ENCODE data around the gene GSAP. TPM values are rescaled to one million over a fixed set of nuclear protein-coding genes. Genes with fewer than 3 reads are reported as not detected.

GSAP gene
- total RNA-seq, 4 donors from 2014 or later: 14.3 to 25.5 (median 22.0) TPM

DNA sequence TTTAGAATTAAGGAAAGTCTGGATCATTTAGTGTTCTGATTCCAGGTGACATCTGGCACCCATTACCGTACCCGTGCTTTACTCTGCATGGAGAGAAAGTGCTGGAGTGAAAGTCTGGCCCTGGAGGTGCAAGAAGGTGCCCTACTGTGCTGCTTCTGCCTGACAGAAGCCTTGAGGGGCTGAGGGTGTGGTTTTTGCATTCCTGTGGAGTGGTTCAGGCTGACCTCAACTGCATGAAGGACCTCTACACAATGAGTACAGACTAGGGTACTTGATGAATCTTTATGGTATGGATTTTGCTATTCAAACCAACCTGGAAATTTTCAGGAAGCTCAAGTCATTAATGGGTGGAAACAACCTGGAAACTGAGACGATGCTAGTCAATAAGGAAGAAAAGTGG, 45.1 kb upstream of the GSAP start:
- H3K4me3 ChIP-seq: no peak overlapping the region
- no peak for DNase-seq (ENCODE audit: low spot score in 2 of 2)
- 63 to 78% methylated on average over 3 of the region's 3 CpGs for WGBS, 2 donors

DNA sequence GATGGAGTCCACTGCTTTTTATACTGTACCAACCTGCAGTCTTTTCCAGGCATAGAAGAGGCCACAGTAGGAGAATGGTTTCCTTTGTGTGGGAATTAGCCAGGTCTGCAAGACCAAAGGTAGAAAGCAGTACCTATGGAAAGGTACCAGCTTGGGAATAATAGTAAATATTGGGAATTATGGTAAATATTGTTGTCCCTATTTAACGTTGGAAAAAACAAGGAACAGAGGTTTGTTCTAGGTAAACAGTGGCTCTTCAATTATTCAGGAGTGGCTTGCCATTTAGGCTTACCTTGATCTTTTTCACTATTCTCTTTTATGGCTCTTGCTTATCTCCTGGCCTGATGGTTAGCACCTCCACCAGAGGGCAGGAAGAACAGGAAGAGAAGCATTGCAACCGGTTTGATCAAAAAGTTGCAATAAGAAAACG, 43.9 kb upstream of the GSAP start:
- WGBS, 2 donors: 37 to 54% methylated on average over 3 of the region's 3 CpGs
- Histone ChIP-seq H3K27me3 (no peaks in the 10 kb centered on the region), H3K4me1 (no peaks in the 10 kb centered on the region)

More for the DNA sequence above, 45.1 kb upstream of the GSAP start:
- no peak for TF ChIP-seq EP300 (IDR thresholded peaks at IDR 0.05)
- no peak for TF ChIP-seq POLR2A (IDR thresholded peaks at IDR 0.05)
- no peaks in the 10 kb centered on the region for H3K4me1 ChIP-seq
- no peak overlapping the region for H3K27ac ChIP-seq
- H3K27me3 ChIP-seq: no peaks in the 10 kb centered on the region
- H3K9me3 ChIP-seq: no peaks in the 10 kb centered on the region
- H3K36me3 ChIP-seq: no peaks in the 10 kb centered on the region

GRCh38 chr7:77459311-77459726, 43.2 kb upstream of the GSAP start:
- no peaks in the 10 kb centered on the region for H3K9me3 ChIP-seq
- no peak for TF ChIP-seq CTCF (IDR thresholded peaks at IDR 0.05)
- no peak for TF ChIP-seq POLR2A (IDR thresholded peaks at IDR 0.05)
- no peak for TF ChIP-seq EP300 (IDR thresholded peaks at IDR 0.05)
- H3K4me3 ChIP-seq: no peak overlapping the region
- H3K36me3 ChIP-seq: no peaks in the 10 kb centered on the region
- WGBS, 2 donors: 92% methylated on average over 2 of the region's 2 CpGs
- no peak for DNase-seq (ENCODE audit: low spot score in 2 of 2)
- H3K27me3 ChIP-seq: no peaks in the 10 kb centered on the region
- H3K4me1 ChIP-seq: peaks cover 0 to 4% (median 0%) of the 10 kb centered on the region in 4 donors
- no peak overlapping the region for H3K27ac ChIP-seq

More for the DNA sequence above, 43.9 kb upstream of the GSAP start:
- no peak overlapping the region for H3K4me3 ChIP-seq
- H3K36me3 ChIP-seq: no peaks in the 10 kb centered on the region
- TF ChIP-seq CTCF (IDR thresholded peaks at IDR 0.05) (no peak), EP300 (IDR thresholded peaks at IDR 0.05) (no peak), POLR2A (IDR thresholded peaks at IDR 0.05) (no peak)
- no peak overlapping the region for H3K27ac ChIP-seq
- H3K9me3 ChIP-seq: no peaks in the 10 kb centered on the region
- DNase-seq (ENCODE audit: low spot score in 2 of 2): no peak

- WGBS, 2 donors: 90 to 94% methylated on average over 3 of the region's 3 CpGs
- no peaks in the 10 kb centered on the region for H3K27me3 ChIP-seq
- no peaks in the 10 kb centered on the region for H3K36me3 ChIP-seq
- no peak overlapping the region for H3K4me3 ChIP-seq
- TF ChIP-seq POLR2A (IDR thresholded peaks at IDR 0.05) (no peak), EP300 (IDR thresholded peaks at IDR 0.05) (no peak), CTCF (IDR thresholded peaks at IDR 0.05) (no peak)
- H3K9me3 ChIP-seq: no peaks in the 10 kb centered on the region
- no peak overlapping the region for H3K27ac ChIP-seq
- H3K4me1 ChIP-seq: peaks cover 0 to 9% (median 0%) of the 10 kb centered on the region in 4 donors
- DNase-seq (ENCODE audit: low spot score in 2 of 2): no peak
These were observed 42.6 kb upstream of the GSAP start for GRCh38 chr7:77458786-77459185.

DNA sequence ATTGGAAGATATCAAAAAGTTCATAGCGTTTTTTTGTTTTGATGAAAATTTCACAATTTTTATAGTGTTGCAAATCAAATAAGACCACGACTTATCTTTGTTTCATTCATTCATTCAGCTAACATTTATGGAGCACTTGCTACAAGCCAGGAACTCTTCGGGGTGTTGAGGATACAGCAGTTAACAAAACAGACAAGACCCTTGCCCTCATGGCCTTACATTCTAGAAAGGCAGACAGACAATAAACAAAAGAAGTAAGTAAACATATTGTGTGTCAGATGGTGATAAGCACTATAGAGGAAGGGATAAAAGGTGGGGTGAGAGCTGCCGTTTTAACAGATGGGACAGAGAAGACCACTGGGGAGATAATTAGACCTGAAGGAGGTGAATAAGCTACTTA, 41.6 kb upstream of the GSAP start:
- DNase-seq (ENCODE audit: low spot score in 2 of 2): no peak
- Histone ChIP-seq H3K27me3 (no peaks in the 10 kb centered on the region), H3K27ac (no peak overlapping the region), H3K4me3 (no peak overlapping the region), H3K36me3 (no peaks in the 10 kb centered on the region), H3K9me3 (no peaks in the 10 kb centered on the region), H3K4me1 (peaks cover 0 to 19% (median 0%) of the 10 kb centered on the region in 4 donors)
- WGBS, 2 donors: 50 to 57% methylated on average over 4 of the region's 4 CpGs
- TF ChIP-seq POLR2A (IDR thresholded peaks at IDR 0.05): no peak
- no peak for TF ChIP-seq EP300 (IDR thresholded peaks at IDR 0.05)
- no peak for TF ChIP-seq CTCF (IDR thresholded peaks at IDR 0.05)

GRCh38 chr7:77456696-77457095, 40.5 kb upstream of the GSAP start:
- TF ChIP-seq EP300 (IDR thresholded peaks at IDR 0.05) (no peak), POLR2A (IDR thresholded peaks at IDR 0.05) (no peak), CTCF (IDR thresholded peaks at IDR 0.05) (no peak)
- H3K27ac ChIP-seq: no peak overlapping the region
- 77 to 78% methylated on average over 4 of the region's 4 CpGs for WGBS, 2 donors
- no peak for DNase-seq (ENCODE audit: low spot score in 2 of 2)
- H3K9me3 ChIP-seq: no peaks in the 10 kb centered on the region
- peaks cover 0 to 23% (median 0%) of the 10 kb centered on the region in 4 donors for H3K4me1 ChIP-seq
- no peaks in the 10 kb centered on the region for H3K27me3 ChIP-seq
- H3K4me3 ChIP-seq: no peak overlapping the region
- no peaks in the 10 kb centered on the region for H3K36me3 ChIP-seq
